ENCODE data around the gene MARCHF3. TPM values are rescaled to one million over a fixed set of nuclear protein-coding genes. Genes with fewer than 3 reads are reported as not detected.

MARCHF3 gene, protein sequence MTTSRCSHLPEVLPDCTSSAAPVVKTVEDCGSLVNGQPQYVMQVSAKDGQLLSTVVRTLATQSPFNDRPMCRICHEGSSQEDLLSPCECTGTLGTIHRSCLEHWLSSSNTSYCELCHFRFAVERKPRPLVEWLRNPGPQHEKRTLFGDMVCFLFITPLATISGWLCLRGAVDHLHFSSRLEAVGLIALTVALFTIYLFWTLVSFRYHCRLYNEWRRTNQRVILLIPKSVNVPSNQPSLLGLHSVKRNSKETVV
- 10 to 100 TPM in 1 of 4 donors, 1 to 10 TPM in 3; 1.7 to 13.9 (median 2.5) TPM for total RNA-seq

DNA sequence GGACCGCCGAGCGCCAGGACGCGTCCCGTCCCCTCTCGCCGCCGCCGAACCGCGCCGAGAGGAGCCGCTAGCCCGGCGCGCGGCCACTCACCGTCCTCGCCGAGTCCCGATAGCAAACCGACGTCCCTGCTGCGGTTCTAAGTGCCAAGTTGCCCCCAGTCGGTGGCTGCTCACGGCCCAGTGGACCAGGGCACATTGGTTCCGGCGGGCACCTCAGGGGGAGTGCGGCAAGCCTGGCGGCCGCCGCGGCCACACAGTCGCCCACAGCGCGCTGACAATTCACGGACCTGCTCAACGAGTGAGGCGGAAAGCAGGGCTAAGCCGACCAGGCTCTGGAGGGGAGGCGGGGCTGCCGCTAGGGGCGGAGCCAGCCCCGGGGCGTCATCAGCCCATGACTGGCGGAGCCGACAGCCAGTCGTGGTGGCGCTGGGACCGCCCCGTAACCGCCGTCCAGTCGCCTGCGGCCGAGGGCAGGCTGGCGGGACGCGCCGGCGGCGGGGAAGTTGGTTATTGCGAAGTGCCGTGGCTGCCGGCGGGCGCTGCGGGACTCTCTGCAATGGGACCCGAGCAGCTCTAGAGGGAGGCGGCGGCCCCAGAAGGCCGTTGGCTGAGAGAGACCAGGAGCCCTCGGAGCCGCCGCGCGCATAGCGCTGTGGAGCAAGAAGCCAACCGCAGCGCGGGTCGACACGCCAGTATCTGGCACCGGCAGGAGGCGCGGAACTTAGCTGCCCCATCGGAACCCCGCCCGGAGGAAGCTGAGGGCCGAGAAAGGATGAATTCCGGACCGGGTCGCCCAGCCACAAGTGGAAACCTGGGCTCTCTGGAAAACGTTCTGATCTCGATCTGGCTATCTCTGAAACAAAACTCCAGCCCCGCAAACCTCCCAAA, at the start of gene MARCHF3:
MARCHF3 (minus strand) TSS at position 300 of the 888 bp plus-strand sequence. CDS start 112,387 bp downstream, outside the sequence.
- WGBS = under 1% methylated on average over 59 of the region's 97 CpGs
- TF ChIP-seq POLR2A (IDR thresholded peaks at IDR 0.05; ENCODE audit: low read depth) (no peak), CTCF (IDR thresholded peaks at IDR 0.05) (peak; percentile 16 to 26 (median 18)), POLR2AphosphoS5 (IDR thresholded peaks at IDR 0.05) (peak; percentile 95 to 97)
- Histone ChIP-seq H3K4me3 (peak within 1 kb of the TSS; percentile 74 to 84 (median 81)), H3K27ac (replicated peaks in 1 of 4) (peak within 1 kb of the TSS; percentile 87 to 88 (median 88)), H3K27me3 (peaks cover 0 to 25% (median 0%) of the 10 kb centered on the region in 4 donors), H3K9me3 (no peaks in the 10 kb centered on the region), H3K36me3 (no peaks in the 10 kb centered on the region), H3K4me1 (peaks cover 6 to 21% (median 19%) of the 10 kb centered on the region in 4 donors)
- intact Hi-C loops (cut with DNase I) = no loop called here
- DNase-seq (ENCODE audit: extremely low spot score) = peak; percentile 97

GRCh38 chr5:127079994-127080491, 49.7 kb upstream of the MARCHF3 start:
- no peaks in the 10 kb centered on the region for H3K4me1 ChIP-seq
- peak; percentile 81 for DNase-seq (ENCODE audit: extremely low spot score)
- WGBS = 55% methylated on average over 9 of the region's 9 CpGs
- no peaks in the 10 kb centered on the region for H3K36me3 ChIP-seq
- H3K27me3 ChIP-seq = peaks cover 0 to 13% (median 0%) of the 10 kb centered on the region in 4 donors
- intact Hi-C loops (cut with DNase I) = no loop called here
- TF ChIP-seq POLR2A (IDR thresholded peaks at IDR 0.05; ENCODE audit: low read depth) (no peak), POLR2AphosphoS5 (IDR thresholded peaks at IDR 0.05) (no peak), EP300 (IDR thresholded peaks at IDR 0.05) (no peak), CTCF (IDR thresholded peaks at IDR 0.05) (no peak)
- H3K27ac ChIP-seq (replicated peaks in 1 of 4) = no peak overlapping the region
- no peaks in the 10 kb centered on the region for H3K9me3 ChIP-seq
- no peak overlapping the region for H3K4me3 ChIP-seq

GRCh38 chr5:127077366-127077765, 47.0 kb upstream of the MARCHF3 start:
- peaks cover 0 to 7% (median 2%) of the 10 kb centered on the region in 4 donors for H3K4me1 ChIP-seq
- TF ChIP-seq CTCF (IDR thresholded peaks at IDR 0.05) (no peak), EP300 (IDR thresholded peaks at IDR 0.05) (no peak), POLR2AphosphoS5 (IDR thresholded peaks at IDR 0.05) (no peak), POLR2A (IDR thresholded peaks at IDR 0.05; ENCODE audit: low read depth) (no peak)
- no peaks in the 10 kb centered on the region for H3K9me3 ChIP-seq
- DNase-seq (ENCODE audit: extremely low spot score) = peak; percentile 8
- H3K27ac ChIP-seq (replicated peaks in 1 of 4) = no peak overlapping the region
- no peak overlapping the region for H3K4me3 ChIP-seq
- no peaks in the 10 kb centered on the region for H3K36me3 ChIP-seq
- 78% methylated on average over 1 of the region's 1 CpG for WGBS
- peaks cover 0 to 9% (median 0%) of the 10 kb centered on the region in 4 donors for H3K27me3 ChIP-seq
- intact Hi-C loops (cut with DNase I) = no loop called here

GRCh38 chr5:127076315-127077129, 46.2 kb upstream of the MARCHF3 start:
- no peaks in the 10 kb centered on the region for H3K36me3 ChIP-seq
- peaks cover 0 to 7% (median 2%) of the 10 kb centered on the region in 4 donors for H3K4me1 ChIP-seq
- H3K27ac ChIP-seq (replicated peaks in 1 of 4) = no peak overlapping the region
- intact Hi-C loops (cut with DNase I) = no loop called here
- H3K27me3 ChIP-seq = peaks cover 0 to 9% (median 0%) of the 10 kb centered on the region in 4 donors
- H3K9me3 ChIP-seq = no peaks in the 10 kb centered on the region
- TF ChIP-seq POLR2A (IDR thresholded peaks at IDR 0.05; ENCODE audit: low read depth) (no peak), CTCF (IDR thresholded peaks at IDR 0.05) (no peak), EP300 (IDR thresholded peaks at IDR 0.05) (no peak), POLR2AphosphoS5 (IDR thresholded peaks at IDR 0.05) (no peak)
- 57% methylated on average over 4 of the region's 4 CpGs for WGBS
- peak; percentile 84 for DNase-seq (ENCODE audit: extremely low spot score)
- no peak overlapping the region for H3K4me3 ChIP-seq

Data from esophagus muscularis mucosa (tissue), 4 donors.